Measurements from ENCODE around the gene GDAP1L1. TPM values are rescaled to one million over a fixed set of nuclear protein-coding genes. Genes with fewer than 3 reads are reported as not detected.

Gene GDAP1L1
- not detected for total RNA-seq

DNA sequence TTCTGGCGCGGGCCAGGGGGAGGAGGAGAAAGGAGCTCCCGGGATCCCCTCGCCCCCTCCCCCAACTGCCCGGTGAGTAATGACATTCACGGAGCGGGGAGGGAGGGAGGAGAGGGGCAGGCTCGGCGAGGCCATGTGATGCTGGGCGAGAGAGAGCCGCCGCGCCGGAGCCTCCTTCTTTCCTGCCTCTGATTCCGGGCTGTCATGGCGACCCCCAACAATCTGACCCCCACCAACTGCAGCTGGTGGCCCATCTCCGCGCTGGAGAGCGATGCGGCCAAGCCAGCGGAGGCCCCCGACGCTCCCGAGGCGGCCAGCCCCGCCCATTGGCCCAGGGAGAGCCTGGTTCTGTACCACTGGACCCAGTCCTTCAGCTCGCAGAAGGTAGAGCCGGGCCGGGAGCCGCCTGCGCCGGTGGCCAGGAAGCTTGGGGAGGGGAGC, at the start of gene GDAP1L1:
TSS of gene GDAP1L1 (plus strand) at position 178 of the 441 bp plus-strand sequence. CDS start at position 205, 27 bp downstream.
- no peak for DNase-seq (ENCODE audit: low spot score)

- no peak for DNase-seq (ENCODE audit: low spot score)
Observed at GRCh38 chr20:44198872-44199271, 48.2 kb upstream of the GDAP1L1 start.

- DNase-seq (ENCODE audit: low spot score): no peak
Observed at GRCh38 chr20:44199877-44200276, 47.2 kb upstream of the GDAP1L1 start.

GRCh38 chr20:44200371-44200770, 46.7 kb upstream of the GDAP1L1 start:
- DNase-seq (ENCODE audit: low spot score): no peak

- DNase-seq (ENCODE audit: low spot score): no peak
Observed at GRCh38 chr20:44200983-44201382, 46.1 kb upstream of the GDAP1L1 start.

GRCh38 chr20:44203161-44203560, 43.9 kb upstream of the GDAP1L1 start:
- no peak for DNase-seq (ENCODE audit: low spot score)

- DNase-seq (ENCODE audit: low spot score): no peak
Observed at GRCh38 chr20:44204156-44204831, 42.8 kb upstream of the GDAP1L1 start.

DNA sequence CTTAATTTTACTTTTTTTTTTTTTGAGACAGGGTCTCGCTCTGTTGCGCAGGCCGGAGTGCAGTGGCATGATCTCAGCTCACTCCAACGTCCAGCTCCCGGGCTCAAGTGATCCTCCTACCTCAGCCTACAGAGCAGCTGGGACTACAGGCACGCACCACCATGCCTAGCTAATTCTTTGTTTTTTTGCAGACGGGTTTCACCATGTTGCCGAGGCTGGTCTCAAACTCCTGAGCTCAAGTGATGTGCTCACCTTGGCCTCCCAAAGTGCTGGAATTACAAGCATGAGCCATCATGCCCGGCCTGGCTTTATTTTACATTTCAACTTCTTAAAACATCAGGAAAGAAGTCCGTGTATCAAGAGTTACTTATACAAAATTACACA, 42.3 kb upstream of the GDAP1L1 start:
- DNase-seq (ENCODE audit: low spot score): no peak

GRCh38 chr20:44206132-44206531, 41.0 kb upstream of the GDAP1L1 start:
- DNase-seq (ENCODE audit: low spot score): no peak

GRCh38 chr20:44207126-44207723, 39.9 kb upstream of the GDAP1L1 start:
- no peak for DNase-seq (ENCODE audit: low spot score)

GRCh38 chr20:44208165-44208564, 38.9 kb upstream of the GDAP1L1 start:
- DNase-seq (ENCODE audit: low spot score): no peak

DNA sequence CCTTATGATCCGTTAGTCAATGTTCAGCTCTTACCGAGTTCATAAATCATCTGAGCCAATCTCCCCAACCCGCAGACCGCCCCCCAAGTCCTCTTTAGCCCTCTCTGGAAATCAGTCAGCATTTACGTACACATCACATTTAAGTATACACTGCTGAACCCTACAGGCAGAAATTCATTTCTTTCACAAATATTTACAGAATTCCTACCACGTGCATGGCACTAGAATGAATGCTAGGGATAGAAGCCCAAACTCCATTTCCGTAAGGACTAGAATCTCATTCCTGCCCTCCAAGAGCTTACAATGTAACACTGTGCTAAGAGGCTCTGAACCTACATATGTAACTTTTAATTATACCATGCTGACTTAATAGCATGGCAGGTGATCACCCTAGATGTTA, 38.3 kb upstream of the GDAP1L1 start:
- DNase-seq (ENCODE audit: low spot score): no peak

DNA sequence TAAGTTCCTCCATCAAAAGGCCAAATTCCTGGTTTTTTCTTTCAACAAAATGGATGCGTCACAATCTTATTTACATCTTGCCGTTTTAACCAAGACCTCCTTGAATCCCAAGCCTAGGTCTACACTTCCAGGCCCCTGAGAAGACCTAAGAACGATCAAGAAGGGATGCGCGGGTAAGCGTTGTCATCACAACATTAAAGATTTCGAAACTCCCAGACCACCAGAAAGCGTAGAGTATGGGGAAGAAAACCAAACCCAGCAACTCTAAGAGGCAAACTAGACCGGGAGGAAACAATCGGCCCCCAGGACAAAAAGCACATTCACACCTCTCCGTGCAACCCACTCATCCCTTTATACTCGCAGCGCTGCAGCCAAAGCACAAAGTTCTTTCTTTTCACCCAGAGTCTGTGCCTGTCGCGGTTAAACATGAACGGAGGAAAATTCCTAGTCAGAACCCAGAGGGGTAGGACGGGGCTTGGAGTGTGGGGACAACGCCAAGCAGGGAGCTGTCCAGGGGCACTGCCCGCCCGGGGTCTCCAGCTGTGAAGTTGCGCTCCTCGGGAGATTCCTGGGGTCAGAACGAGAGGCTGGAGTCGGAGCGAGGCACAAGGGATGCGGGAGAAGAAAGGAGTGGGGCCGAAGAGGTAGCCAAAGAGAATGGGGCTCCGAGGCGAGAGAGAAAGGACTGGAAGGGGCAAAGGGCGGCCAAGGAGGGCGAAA, 37.3 kb upstream of the GDAP1L1 start:
- no peak for DNase-seq (ENCODE audit: low spot score)

DNA sequence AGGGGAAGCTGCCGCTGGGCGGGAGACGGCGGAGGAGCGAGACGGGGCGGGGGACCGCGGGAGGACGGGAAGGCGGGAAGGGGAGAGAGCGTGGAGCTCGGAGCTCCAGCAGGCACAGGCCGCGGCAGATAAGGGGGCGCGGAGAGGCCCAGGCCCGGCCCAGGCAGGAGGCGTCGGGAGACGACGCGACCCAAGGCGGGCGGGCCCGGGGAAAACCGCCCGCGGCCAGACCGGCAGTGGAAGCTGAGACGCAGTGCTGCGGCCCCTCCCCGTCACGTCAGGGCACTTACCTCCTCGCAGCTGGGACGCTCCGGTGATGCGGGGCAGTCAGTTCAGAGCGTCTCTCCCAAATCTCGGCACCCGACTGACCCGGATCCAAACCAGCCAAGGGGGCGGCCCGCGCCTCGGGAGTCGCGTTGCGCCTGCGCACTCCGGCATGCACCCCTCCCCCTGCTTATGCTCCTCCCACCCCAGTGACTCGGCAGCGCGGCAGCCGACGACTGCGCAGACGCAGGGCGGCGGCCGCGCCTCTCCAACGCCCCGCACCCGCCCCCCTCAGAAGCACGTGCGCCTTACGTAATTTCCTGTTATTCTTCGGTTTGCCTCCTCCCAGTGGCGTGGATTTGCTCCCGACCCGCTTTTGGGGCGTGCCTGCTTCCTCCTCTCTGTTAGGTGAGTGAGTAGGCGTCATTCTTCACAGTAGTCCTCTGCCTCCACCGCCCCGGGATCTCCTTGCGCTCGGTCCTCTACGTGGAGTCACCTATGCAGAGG, 36.5 kb upstream of the GDAP1L1 start, which contains the start of gene OSER1:
TSS of gene OSER1 (minus strand) at position 366 of the 771 bp plus-strand sequence. CDS start 3,814 bp downstream, outside the sequence.
- DNase-seq (ENCODE audit: low spot score): peak; percentile 98

GRCh38 chr20:44211177-44212039, 35.7 kb upstream of the GDAP1L1 start:
- DNase-seq (ENCODE audit: low spot score): peak; percentile 20

GRCh38 chr20:44212792-44213191, 34.3 kb upstream of the GDAP1L1 start:
- no peak for DNase-seq (ENCODE audit: low spot score)

DNA sequence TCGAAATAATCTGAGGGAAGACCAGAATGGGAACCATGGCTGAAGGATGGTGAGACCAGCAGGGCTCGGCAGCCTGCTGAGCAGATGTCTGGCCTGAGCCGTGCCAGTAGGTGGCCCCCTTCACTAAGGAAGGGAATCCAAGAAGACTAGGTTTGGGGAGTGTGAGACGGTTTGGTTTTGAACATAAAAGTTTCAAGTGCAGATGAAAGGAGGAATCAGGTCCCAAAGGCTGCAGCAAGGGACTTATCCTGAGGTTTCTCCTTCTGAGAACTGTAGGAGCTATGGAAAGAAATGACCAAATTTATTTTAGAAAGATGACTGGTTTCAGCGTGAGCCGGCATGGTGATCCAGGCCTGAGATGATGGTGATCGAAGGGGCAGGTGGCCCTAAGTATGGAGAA, 32.0 kb upstream of the GDAP1L1 start:
- DNase-seq (ENCODE audit: low spot score): peak; percentile 64

DNA sequence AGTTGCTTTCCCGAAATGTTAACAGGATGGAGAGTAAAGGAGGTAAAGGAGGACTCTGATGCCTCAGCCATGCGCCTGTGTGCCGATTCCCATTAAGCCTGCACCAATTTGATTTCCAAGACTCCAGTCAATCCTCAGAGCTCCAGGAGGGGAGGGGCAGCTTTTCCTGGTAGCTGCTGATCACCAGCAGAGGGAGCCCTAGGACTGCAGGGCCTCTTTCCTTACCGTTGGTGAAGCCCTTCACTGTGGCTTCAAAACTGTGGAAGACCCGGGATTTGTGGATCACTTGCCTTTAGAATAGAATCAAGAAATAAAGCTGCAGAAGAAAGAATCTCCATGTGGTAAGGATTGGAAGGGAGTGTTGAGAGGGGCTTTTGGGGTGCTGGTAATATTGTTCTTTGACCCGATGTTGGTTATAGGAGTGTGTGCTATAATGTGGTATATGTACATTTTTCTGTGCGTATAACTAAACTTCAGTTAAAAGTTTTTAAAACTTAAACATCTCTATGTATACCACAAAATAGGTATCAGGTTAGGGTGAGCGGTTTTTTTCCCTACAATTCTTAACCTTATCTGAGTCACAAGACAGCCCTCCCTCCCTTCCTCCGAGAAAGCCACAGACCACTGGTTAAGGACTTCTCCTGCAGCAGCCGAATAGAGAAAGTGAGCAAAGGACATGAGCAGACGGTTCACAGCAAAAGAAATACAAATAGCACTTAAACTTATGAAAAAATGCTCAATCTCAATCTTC, 29.6 kb upstream of the GDAP1L1 start:
- peak; percentile 71 for DNase-seq (ENCODE audit: low spot score)

DNA sequence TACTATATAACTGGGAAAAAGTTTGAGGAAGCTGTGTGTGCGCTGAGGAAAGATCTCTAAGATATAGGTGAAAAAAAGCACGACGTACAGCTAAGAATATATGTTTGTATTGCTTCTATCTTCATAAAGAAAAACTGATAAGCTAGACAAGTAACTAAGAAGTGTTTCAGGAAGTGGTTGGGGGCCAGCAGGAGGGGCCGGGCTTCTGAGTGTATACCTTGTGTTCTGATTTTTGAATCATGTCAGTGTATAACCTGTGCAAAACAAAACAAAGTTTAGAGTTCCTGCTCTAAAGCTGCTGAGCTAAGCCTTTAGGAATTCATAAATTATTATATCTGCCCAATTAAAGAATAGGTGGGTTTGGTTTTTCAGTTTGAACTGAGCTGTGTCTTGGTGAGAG, 28.7 kb upstream of the GDAP1L1 start:
- no peak for DNase-seq (ENCODE audit: low spot score)

GRCh38 chr20:44219170-44219730, 27.9 kb upstream of the GDAP1L1 start:
- no peak for DNase-seq (ENCODE audit: low spot score)

All from mucosa of gallbladder (tissue), 1 donor.